Lower lobe of right lung (tissue), 2 donors: Measurements from ENCODE around the gene MEIOB. TPM values are rescaled to one million over a fixed set of nuclear protein-coding genes. Genes with fewer than 3 reads are reported as not detected.
A peak's percentile ranks its signal among the peaks of the same experiment; 100 is the strongest.
"Not testable (repeated sequence)": the region's sequence is repeated elsewhere in the genome, so short reads cannot be mapped to it uniquely, and the experiment has no call there.

Experiments
- ATAC-seq, 2 donors: fragments of 200-7000 bp; cut with Tn5 transposase; one replicate each; pipeline ENCODE4 v1.9.1; 2020 to 2022; ENCODE audit warnings: mild to moderate bottlenecking in 2 of 2, moderate library complexity in 2 of 2
- DNase-seq: peaks from one replicate; pipeline ENCODE4 v3.0.0-alpha.2; 2020
- H3K27ac ChIP-seq: fragments of 200-600 bp; one replicate; pipeline ENCODE4 v1.8.0; 2022
- H3K27me3 ChIP-seq: fragments of 200-600 bp; one replicate; pipeline ENCODE4 v1.8.0; 2022; ENCODE audit warnings: low read depth
- H3K36me3 ChIP-seq: fragments of 200-600 bp; one replicate; pipeline ENCODE4 v1.8.0; 2022; ENCODE audit warnings: mild to moderate bottlenecking
- H3K4me1 ChIP-seq: fragments of 200-600 bp; one replicate; pipeline ENCODE4 v1.8.0; 2022
- H3K4me3 ChIP-seq: fragments of 200-600 bp; one replicate; pipeline ENCODE4 v1.8.0; 2022; ENCODE audit warnings: mild to moderate bottlenecking
- H3K9me3 ChIP-seq: fragments of 200-600 bp; one replicate; pipeline ENCODE4 v1.8.0; 2022
- CTCF ChIP-seq: fragments of 200-600 bp; IDR thresholded peaks from one replicate; pipeline ENCODE4 v1.8.0; 2022; ENCODE audit warnings: antibody characterized with exemption, mild to moderate bottlenecking
- intact Hi-C: fragments of 100-400 bp; cut with DNase I; formaldehyde crosslinking; loops from one replicate; pipeline ENCODE4 v1.11.0; 2022
- long read RNA-seq: library from polyadenylated mRNA; unstranded; transcript quantifications from one replicate; pipeline ENCODE4 v2.0.0, GENCODE V29; 2021
- total RNA-seq: library from RNA; stranded (reverse); fragmentation: NEBNext Ultra II Directional; extraction: Animal tissue kit (Norgen Biotek cat#: 25700); gene quantifications from one replicate; pipeline ENCODE4 v1.2.1, GENCODE V29; 2021
- donor health status: DM: no; HTN: yes; CAD: no; lungs with severe emphysema.

MEIOB gene
- not detected for total RNA-seq
- long read RNA-seq, partial matches to known transcripts: 0 of 1 reads
- long read RNA-seq, other reads (novel, unspliced or antisense): 1 of 1 reads

GRCh38 chr16:1871974-1872635 is at the start of gene MEIOB:
TSS of gene MEIOB (minus strand) at chr16:1872164. CDS start at chr16:1868175, 3,989 bp downstream.
- intact Hi-C loops: no loop called here
- Histone ChIP-seq H3K27ac (no peak within 1 kb of the TSS), H3K4me1 (no peaks in the 10 kb centered on the region), H3K4me3 (peak within 1 kb of the TSS; percentile 23), H3K9me3 (no peaks in the 10 kb centered on the region), H3K36me3 (no peaks in the 10 kb centered on the region), H3K27me3 (peaks cover 34% of the 10 kb centered on the region)
- ATAC-seq: peak; percentile 71 to 82
- DNase-seq: peak; percentile 56
- no peak for TF ChIP-seq CTCF

- intact Hi-C loops: no loop called here
- ATAC-seq: peak; percentile 30 to 41
- no peak for DNase-seq
- TF ChIP-seq CTCF: no peak
- H3K4me3 ChIP-seq: no peak overlapping the region
- H3K4me1 ChIP-seq: peaks cover 11% of the 10 kb centered on the region
- H3K36me3 ChIP-seq: no peaks in the 10 kb centered on the region
- H3K27me3 ChIP-seq: peaks cover 75% of the 10 kb centered on the region
- H3K9me3 ChIP-seq: no peaks in the 10 kb centered on the region
- H3K27ac ChIP-seq: no peak overlapping the region
Observed at GRCh38 chr16:1920727-1921171, 48.8 kb upstream of the MEIOB start.

- H3K27me3 ChIP-seq: peaks cover 77% of the 10 kb centered on the region
- ATAC-seq, H3K4me3 ChIP-seq, DNase-seq, H3K36me3 ChIP-seq, H3K27ac ChIP-seq, intact Hi-C loops, H3K9me3 ChIP-seq: not testable (repeated sequence)
- H3K4me1 ChIP-seq: peaks cover 11% of the 10 kb centered on the region
Observed at GRCh38 chr16:1920122-1920521, 48.2 kb upstream of the MEIOB start.

- Histone ChIP-seq H3K4me3 (no peak overlapping the region), H3K9me3 (no peaks in the 10 kb centered on the region), H3K27me3 (peaks cover 84% of the 10 kb centered on the region), H3K36me3 (no peaks in the 10 kb centered on the region), H3K4me1 (peaks cover 11% of the 10 kb centered on the region), H3K27ac (no peak overlapping the region)
- no peak for ATAC-seq
- DNase-seq: no peak
- TF ChIP-seq CTCF: no peak
- intact Hi-C loops: no loop called here
Observed at GRCh38 chr16:1919327-1919998, 47.5 kb upstream of the MEIOB start.

- Histone ChIP-seq H3K9me3 (no peaks in the 10 kb centered on the region), H3K4me1 (peaks cover 8% of the 10 kb centered on the region), H3K27ac (no peak within 1 kb of the TSS), H3K4me3 (no peak within 1 kb of the TSS), H3K27me3 (peaks cover 89% of the 10 kb centered on the region), H3K36me3 (no peaks in the 10 kb centered on the region)
- TF ChIP-seq CTCF: no peak
- no peak for ATAC-seq
- intact Hi-C loops: no loop called here
- no peak for DNase-seq
Observed at GRCh38 chr16:1918351-1919326, 46.7 kb upstream of the MEIOB start, which contains the start of gene HS3ST6. TSS of gene HS3ST6 (minus strand) at chr16:1918415. CDS start at chr16:1918323, 92 bp downstream.
